Ascending aorta (tissue), 2 donors: ENCODE data around the gene UTP3. TPM values are rescaled to one million over a fixed set of nuclear protein-coding genes. Genes with fewer than 3 reads are reported as not detected.
"Not testable (repeated sequence)": the region's sequence is repeated elsewhere in the genome, so short reads cannot be mapped to it uniquely, and the experiment has no call there.

Source experiments
- DNase-seq, 2 donors: peaks; one replicate each; pipeline ENCODE4 v3.0.0-alpha.2; 2019; ENCODE audit warnings: low spot score in 2 of 2
- H3K27ac ChIP-seq, 2 donors: fragments of 200-600 bp; sonication (generic); one replicate each; pipeline ENCODE4 v1.5.1; 2016 to 2017; ENCODE audit warnings: mild to moderate bottlenecking in 1 of 2
- H3K27me3 ChIP-seq: fragments of 200-600 bp; sonication (generic); one replicate; pipeline ENCODE4 v1.5.1; 2017
- H3K36me3 ChIP-seq, 2 donors: fragments of 200-600 bp; sonication (generic); one replicate each; pipeline ENCODE4 v1.5.1; 2016
- H3K4me1 ChIP-seq, 2 donors: fragments of 200-600 bp; sonication (generic); one replicate each; pipeline ENCODE4 v1.5.1; 2016 to 2017; ENCODE audit warnings: mild to moderate bottlenecking in 1 of 2
- H3K4me3 ChIP-seq, 2 donors: fragments of 200-600 bp; sonication (generic); one replicate each; pipeline ENCODE4 v1.5.1; 2016 to 2017; ENCODE audit warnings: mild to moderate bottlenecking in 1 of 2
- H3K9me3 ChIP-seq, 2 donors: fragments of 200-600 bp; sonication (generic); one replicate each; pipeline ENCODE4 v1.5.1; 2016
- intact Hi-C: fragments of 100-400 bp; cut with DNase I; formaldehyde crosslinking; loops from one replicate; pipeline ENCODE4 v1.15.1; 2023
- total RNA-seq: library from RNA; depleted of rRNA; stranded (reverse); fragments of >200 nt; gene quantifications from one replicate; pipeline ENCODE4 v1.1.0, GENCODE V29; 2016
- TF ChIP-seq, protein P1 (sequence below), 3 experiments: fragments of 200-600 bp in 2 of 3; fragments of 450-650 bp in 1 of 3; sonication (generic) in 2 of 3; IDR thresholded peaks; one replicate each; pipeline ENCODE4 v1.5.1; 2016 to 2019; ENCODE audit warnings: antibody characterized with exemption in 3 of 3, mild to moderate bottlenecking in 1 of 3, moderate library complexity in 1 of 3

UTP3 gene
- total RNA-seq, 1 donor from 2014 or later = 3.2 TPM

DNA sequence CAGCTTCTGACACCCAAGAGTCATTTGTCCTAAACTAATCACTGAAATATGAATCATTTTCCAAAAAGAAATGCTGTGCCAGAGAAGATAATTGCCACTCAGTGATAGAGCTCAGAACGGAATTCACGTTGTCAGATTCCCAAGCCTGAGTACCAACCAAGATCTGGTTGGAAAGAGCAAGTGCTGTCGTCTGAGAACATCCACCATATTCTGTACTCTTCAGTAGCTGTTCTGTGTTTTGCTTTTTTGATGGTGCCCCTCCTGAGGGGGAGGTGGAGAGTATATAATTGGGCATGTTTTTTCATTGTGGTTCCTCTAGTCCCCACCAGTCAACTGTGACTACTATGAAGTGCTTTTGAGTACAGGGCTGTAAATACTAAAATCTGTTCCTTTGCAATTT, 46.6 kb downstream of the UTP3 start:
- H3K4me3 ChIP-seq = peak overlapping the region; percentile 41 to 60
- intact Hi-C loops = no loop called here
- TF ChIP-seq, protein P1, sequence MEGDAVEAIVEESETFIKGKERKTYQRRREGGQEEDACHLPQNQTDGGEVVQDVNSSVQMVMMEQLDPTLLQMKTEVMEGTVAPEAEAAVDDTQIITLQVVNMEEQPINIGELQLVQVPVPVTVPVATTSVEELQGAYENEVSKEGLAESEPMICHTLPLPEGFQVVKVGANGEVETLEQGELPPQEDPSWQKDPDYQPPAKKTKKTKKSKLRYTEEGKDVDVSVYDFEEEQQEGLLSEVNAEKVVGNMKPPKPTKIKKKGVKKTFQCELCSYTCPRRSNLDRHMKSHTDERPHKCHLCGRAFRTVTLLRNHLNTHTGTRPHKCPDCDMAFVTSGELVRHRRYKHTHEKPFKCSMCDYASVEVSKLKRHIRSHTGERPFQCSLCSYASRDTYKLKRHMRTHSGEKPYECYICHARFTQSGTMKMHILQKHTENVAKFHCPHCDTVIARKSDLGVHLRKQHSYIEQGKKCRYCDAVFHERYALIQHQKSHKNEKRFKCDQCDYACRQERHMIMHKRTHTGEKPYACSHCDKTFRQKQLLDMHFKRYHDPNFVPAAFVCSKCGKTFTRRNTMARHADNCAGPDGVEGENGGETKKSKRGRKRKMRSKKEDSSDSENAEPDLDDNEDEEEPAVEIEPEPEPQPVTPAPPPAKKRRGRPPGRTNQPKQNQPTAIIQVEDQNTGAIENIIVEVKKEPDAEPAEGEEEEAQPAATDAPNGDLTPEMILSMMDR (IDR thresholded peaks at IDR 0.05) = no peak
- H3K27ac ChIP-seq = peak overlapping the region; percentile 67 to 71
- no peaks in the 10 kb centered on the region for H3K9me3 ChIP-seq
- peaks cover 0 to 5% of the 10 kb centered on the region in 2 donors for H3K4me1 ChIP-seq
- no peaks in the 10 kb centered on the region for H3K36me3 ChIP-seq
- no peaks in the 10 kb centered on the region for H3K27me3 ChIP-seq
- DNase-seq = no peak

DNA sequence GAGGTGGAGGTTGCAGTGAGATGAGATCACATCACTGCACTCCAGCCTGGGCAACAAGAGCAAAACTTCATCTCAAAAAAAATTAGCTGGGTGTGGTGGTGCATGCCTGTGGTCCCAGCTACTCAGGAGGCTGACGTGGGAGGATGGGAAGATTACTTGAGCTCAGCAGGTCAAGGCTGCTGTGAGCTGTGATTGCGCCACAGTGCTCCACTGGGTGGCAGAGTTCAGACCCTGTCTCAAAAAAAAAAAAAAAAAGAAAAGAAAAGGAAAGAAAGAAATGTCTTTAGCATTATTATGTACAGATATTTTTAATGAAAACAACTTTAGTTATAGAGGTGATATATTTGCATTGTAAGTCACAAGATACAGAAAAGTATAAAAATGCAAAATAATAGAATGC, 47.6 kb downstream of the UTP3 start:
- TF ChIP-seq, protein P1 (IDR thresholded peaks at IDR 0.05) = peak in 2 of 3 experiments; percentile 13
- H3K4me1 ChIP-seq, H3K27me3 ChIP-seq, H3K36me3 ChIP-seq, DNase-seq, H3K27ac ChIP-seq, intact Hi-C loops, H3K4me3 ChIP-seq, H3K9me3 ChIP-seq: not testable (repeated sequence)

DNA sequence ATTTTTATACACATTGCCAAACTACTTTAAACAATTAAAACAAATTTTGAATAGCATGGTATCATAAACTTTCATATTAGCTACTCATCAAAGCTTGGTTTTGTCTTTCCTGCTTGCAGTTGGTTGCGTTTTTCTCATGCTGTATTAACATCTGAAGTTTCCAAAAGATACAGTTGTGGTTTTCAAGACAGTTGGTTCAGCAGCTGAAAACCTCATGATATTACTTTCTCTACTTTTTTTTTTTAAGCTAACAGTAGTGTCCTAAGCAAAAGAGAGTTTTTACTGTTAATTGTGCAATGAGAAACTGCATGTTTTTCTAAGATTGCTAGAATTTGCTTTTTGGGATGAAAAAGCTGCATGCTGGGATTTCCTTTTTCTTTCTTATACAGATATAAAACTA, 48.7 kb downstream of the UTP3 start:
- H3K4me1 ChIP-seq = peaks cover 0 to 10% of the 10 kb centered on the region in 2 donors
- TF ChIP-seq, protein P1 (IDR thresholded peaks at IDR 0.05) = no peak

DNA sequence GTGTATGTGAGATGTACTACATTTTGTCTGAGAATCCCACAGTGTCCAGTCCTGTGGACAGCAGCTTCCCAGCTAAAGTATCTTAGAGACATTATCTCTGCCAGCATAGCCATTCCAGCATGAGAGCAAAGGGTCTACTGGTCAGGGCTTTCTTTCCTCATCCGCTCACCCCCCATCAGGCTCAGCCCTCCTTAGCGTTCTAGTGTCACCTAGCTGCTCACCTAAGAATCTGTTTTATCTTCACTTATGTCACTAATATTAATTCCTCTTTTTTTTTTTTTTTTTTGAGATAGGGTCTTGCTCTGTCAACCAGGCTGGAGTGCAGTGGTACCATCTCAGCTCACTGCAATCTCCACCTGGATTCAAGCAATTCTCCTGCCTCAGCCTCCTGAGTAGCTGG, 49.1 kb downstream of the UTP3 start:
- Histone ChIP-seq H3K9me3 (no peaks in the 10 kb centered on the region), H3K27me3 (no peaks in the 10 kb centered on the region), H3K4me1 (peaks cover 0 to 11% of the 10 kb centered on the region in 2 donors), H3K36me3 (no peaks in the 10 kb centered on the region), H3K27ac (no peak overlapping the region), H3K4me3 (no peak overlapping the region)
- TF ChIP-seq, protein P1 (IDR thresholded peaks at IDR 0.05) = no peak
- no peak for DNase-seq
- intact Hi-C loops = no loop called here

More for the DNA sequence above, 48.7 kb downstream of the UTP3 start:
- no peak for DNase-seq
- Histone ChIP-seq H3K27ac (no peak overlapping the region), H3K27me3 (no peaks in the 10 kb centered on the region), H3K36me3 (no peaks in the 10 kb centered on the region), H3K4me3 (no peak overlapping the region), H3K9me3 (no peaks in the 10 kb centered on the region)
- intact Hi-C loops = no loop called here

DNA sequence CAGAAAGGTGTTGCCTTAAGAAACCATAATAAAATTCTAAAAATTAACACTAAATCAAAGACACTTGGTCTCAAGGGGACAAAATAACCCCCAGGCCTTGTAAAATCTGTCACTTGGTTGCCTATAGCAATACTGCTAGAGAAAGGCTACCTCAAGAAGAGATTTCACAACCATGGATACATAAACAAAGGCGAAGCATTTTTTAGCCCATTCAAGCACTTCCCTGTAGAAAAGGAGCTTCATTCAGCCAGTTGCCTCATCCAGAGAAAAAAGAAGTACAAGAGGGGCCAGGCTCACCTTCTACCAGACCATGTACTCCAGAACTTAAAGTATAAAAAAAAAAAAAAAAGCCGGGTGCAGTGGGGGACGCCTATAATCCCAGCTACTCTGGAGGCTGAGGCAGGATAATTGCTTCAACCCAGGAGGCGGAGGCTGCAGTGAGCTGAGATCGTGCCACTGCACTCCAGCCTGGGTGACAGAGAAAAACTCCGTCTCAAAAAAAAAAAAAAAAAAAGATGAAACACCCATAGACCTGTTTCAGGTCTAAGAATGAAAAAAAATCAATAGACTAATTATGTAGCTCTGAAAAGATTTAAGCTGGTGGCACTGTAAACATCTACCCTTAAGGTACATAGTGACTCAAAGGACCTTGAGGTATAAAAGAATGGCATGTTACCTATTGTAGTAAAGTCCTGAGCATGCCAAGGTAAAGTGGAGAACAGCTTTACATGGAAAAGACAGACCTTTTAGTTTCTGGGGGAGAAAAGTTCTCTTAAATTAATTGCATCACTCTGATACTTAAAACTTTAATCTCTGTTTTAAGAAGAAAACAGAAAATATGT, 51.4 kb downstream of the UTP3 start:
- TF ChIP-seq, protein P1 (IDR thresholded peaks at IDR 0.05) = no peak
- H3K27ac ChIP-seq = no peak overlapping the region
- no peak overlapping the region for H3K4me3 ChIP-seq
- no peaks in the 10 kb centered on the region for H3K36me3 ChIP-seq
- H3K9me3 ChIP-seq = no peaks in the 10 kb centered on the region
- H3K27me3 ChIP-seq = no peaks in the 10 kb centered on the region
- DNase-seq = no peak
- peaks cover 0 to 6% of the 10 kb centered on the region in 2 donors for H3K4me1 ChIP-seq
- intact Hi-C loops = no loop called here

Other genes with a start within 250 kb of the UTP3 start
- gene MUC7, start 216.3 kb upstream of the UTP3 start, total RNA-seq = not detected
- gene AMTN, start 170.0 kb upstream of the UTP3 start, total RNA-seq = not detected
- gene AMBN, start 96.3 kb upstream of the UTP3 start, total RNA-seq = not detected
- not detected for gene ENAM, start 59.8 kb upstream of the UTP3 start, total RNA-seq
- gene JCHAIN, start 22.0 kb upstream of the UTP3 start, total RNA-seq = 4.0 TPM
- 11.7 TPM for gene RUFY3, start 33.4 kb downstream of the UTP3 start, total RNA-seq
- 23.3 TPM for gene GRSF1, start 151.4 kb downstream of the UTP3 start, total RNA-seq
- 2.6 TPM for gene MOB1B, start 213.8 kb downstream of the UTP3 start, total RNA-seq